Left ventricle myocardium inferior (tissue), 1 donor: ENCODE data around the gene KRTAP5-6. TPM values are rescaled to one million over a fixed set of nuclear protein-coding genes. Genes with fewer than 3 reads are reported as not detected.

Experiments used
- DNase-seq: peaks from one replicate; pipeline ENCODE4 v3.0.0-alpha.2; 2020
- H3K27ac ChIP-seq: fragments of 200-600 bp; replicated peaks from 2 replicates; pipeline ENCODE4 v1.8.0; 2021
- H3K27me3 ChIP-seq: fragments of 200-600 bp; 2 replicates; pipeline ENCODE4 v1.8.0; 2021; ENCODE audit warnings: low read depth
- H3K36me3 ChIP-seq: fragments of 200-600 bp; 2 replicates; pipeline ENCODE4 v1.8.0; 2021
- H3K4me1 ChIP-seq: fragments of 200-600 bp; 2 replicates; pipeline ENCODE4 v1.8.0; 2021
- H3K4me3 ChIP-seq: fragments of 200-600 bp; 2 replicates; pipeline ENCODE4 v1.8.0; 2021; ENCODE audit warnings: mild to moderate bottlenecking, moderate library complexity
- H3K9me3 ChIP-seq: fragments of 200-600 bp; replicated peaks from 2 replicates; pipeline ENCODE4 v1.8.0; 2021
- CTCF ChIP-seq: fragments of 200-600 bp; IDR thresholded peaks from 2 replicates; pipeline ENCODE4 v1.8.0; 2021; ENCODE audit warnings: antibody characterized with exemption, mild to moderate bottlenecking, borderline replicate concordance
- intact Hi-C: fragments of 100-400 bp; cut with micrococcal nuclease; formaldehyde crosslinking; loops from one replicate; pipeline ENCODE4 v1.11.0; 2022
- total RNA-seq: library from RNA; stranded (reverse); fragmentation: NEBNext Ultra II Directional; extraction: Animal tissue kit (Norgen Biotek cat#: 25700); gene quantifications from one replicate; pipeline ENCODE4 v1.2.1, GENCODE V29; 2021
- donor health status: DM: no; HTN: yes; CAD: no; lungs with severe emphysema.

The KRTAP5-6 gene
- total RNA-seq, 1 donor from 2014 or later: not detected

- peaks cover 82% of the 10 kb centered on the region for H3K27me3 ChIP-seq
- H3K4me1 ChIP-seq: no peaks in the 10 kb centered on the region
- H3K4me3 ChIP-seq: no peak overlapping the region
- intact Hi-C loops: no loop called here
- DNase-seq: no peak
- no peaks in the 10 kb centered on the region for H3K36me3 ChIP-seq
- H3K9me3 ChIP-seq: no peaks in the 10 kb centered on the region
- TF ChIP-seq CTCF: no peak
- no peak overlapping the region for H3K27ac ChIP-seq
Observed at GRCh38 chr11:1671658-1672057, 25.3 kb upstream of the KRTAP5-6 start.

- DNase-seq: no peak
- intact Hi-C loops: no loop called here
- Histone ChIP-seq H3K27me3 (peaks cover 86% of the 10 kb centered on the region), H3K9me3 (no peaks in the 10 kb centered on the region), H3K4me3 (no peak overlapping the region), H3K36me3 (no peaks in the 10 kb centered on the region), H3K27ac (no peak overlapping the region), H3K4me1 (no peaks in the 10 kb centered on the region)
- no peak for TF ChIP-seq CTCF
Observed at GRCh38 chr11:1672613-1673350, 24.2 kb upstream of the KRTAP5-6 start.

GRCh38 chr11:1673446-1674172, 23.4 kb upstream of the KRTAP5-6 start:
- H3K36me3 ChIP-seq: no peaks in the 10 kb centered on the region
- no peaks in the 10 kb centered on the region for H3K4me1 ChIP-seq
- no peaks in the 10 kb centered on the region for H3K9me3 ChIP-seq
- intact Hi-C loops: no loop called here
- TF ChIP-seq CTCF: no peak
- peaks cover 86% of the 10 kb centered on the region for H3K27me3 ChIP-seq
- DNase-seq: no peak
- no peak overlapping the region for H3K27ac ChIP-seq
- no peak overlapping the region for H3K4me3 ChIP-seq

- DNase-seq: no peak
- no peak overlapping the region for H3K4me3 ChIP-seq
- TF ChIP-seq CTCF: no peak
- H3K4me1 ChIP-seq: no peaks in the 10 kb centered on the region
- H3K27me3 ChIP-seq: peaks cover 86% of the 10 kb centered on the region
- no peaks in the 10 kb centered on the region for H3K9me3 ChIP-seq
- intact Hi-C loops: no loop called here
- H3K36me3 ChIP-seq: no peaks in the 10 kb centered on the region
- H3K27ac ChIP-seq: no peak overlapping the region
Observed at GRCh38 chr11:1674173-1675131, 22.5 kb upstream of the KRTAP5-6 start.

GRCh38 chr11:1675536-1676228, 21.3 kb upstream of the KRTAP5-6 start:
- no peak for DNase-seq
- no peak overlapping the region for H3K27ac ChIP-seq
- H3K9me3 ChIP-seq: no peaks in the 10 kb centered on the region
- no peaks in the 10 kb centered on the region for H3K36me3 ChIP-seq
- intact Hi-C loops: no loop called here
- no peak overlapping the region for H3K4me3 ChIP-seq
- H3K4me1 ChIP-seq: no peaks in the 10 kb centered on the region
- peaks cover 90% of the 10 kb centered on the region for H3K27me3 ChIP-seq
- no peak for TF ChIP-seq CTCF
